HG02938 (cell line): ENCODE data around the gene EFCAB14.
A peak's percentile ranks its signal among the peaks of the same experiment; 100 is the strongest.
"Not testable (repeated sequence)": the region's sequence is repeated elsewhere in the genome, so short reads cannot be mapped to it uniquely, and the experiment has no call there.

Source experiments
- ATAC-seq: cut with Tn5 transposase; IDR thresholded peaks from one replicate; pipeline ENCODE4 v1.9.1; 2021; ENCODE audit warnings: mild to moderate bottlenecking, moderate library complexity; ENCODE audit not compliant: unreplicated experiment

Gene EFCAB14

DNA sequence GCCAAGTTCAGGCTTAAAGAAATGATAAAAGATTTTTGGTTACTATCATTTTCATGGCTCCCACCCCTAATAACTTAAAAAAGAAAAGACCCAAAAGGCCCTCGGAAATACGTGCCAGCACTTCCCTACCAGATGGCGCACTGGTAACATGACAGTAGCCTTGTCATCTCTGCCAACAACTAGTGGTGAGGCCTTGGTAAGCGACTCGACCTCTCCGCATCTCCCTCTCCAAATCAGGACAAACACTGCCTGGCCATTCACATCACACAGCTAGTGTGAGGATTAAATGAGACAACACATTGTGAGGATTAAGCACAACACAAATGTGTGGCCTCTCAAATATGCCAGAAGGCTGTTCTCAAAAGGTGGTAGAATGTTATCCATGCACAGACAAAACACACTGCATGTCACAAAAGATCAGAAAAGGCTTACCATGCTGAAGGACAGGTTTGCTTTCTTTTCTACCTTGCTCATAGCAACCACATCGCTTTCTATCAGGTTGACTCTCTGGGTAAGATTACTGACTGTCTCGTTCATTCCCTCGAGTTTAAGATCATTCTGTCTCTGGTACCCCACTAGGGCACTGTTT lies 30.9 kb downstream of the EFCAB14 start:
- ATAC-seq, result no peak

DNA sequence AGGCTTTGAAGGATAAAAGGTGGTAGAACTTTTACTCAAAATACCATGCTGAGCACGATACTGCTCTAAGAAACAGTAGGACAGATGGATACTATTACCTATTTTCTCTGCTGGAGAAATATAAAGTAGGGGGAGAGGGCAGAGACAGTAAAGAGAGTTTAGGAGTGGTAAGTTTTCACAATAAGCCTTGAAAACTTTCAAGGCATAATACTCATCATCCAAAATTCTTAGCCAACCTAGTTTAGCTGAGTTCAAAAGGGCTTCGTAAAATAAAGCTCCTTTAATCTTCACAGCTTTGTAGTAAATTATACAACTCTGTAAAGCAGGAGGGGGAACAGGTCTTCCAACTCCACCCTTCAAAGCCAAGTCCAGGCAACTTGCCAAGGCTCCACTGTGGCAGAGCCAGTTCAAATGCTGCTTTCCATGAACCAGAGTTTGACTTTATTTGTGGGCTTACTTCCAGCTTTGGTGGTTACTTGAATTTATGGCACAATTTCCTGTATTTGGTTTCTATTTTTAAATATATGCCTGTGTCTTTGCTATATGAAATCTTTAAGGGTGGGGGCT lies 31.7 kb downstream of the EFCAB14 start:
- no peak for ATAC-seq

GRCh38 chr1:46686255-46686654 lies 32.7 kb downstream of the EFCAB14 start:
- no peak for ATAC-seq

DNA sequence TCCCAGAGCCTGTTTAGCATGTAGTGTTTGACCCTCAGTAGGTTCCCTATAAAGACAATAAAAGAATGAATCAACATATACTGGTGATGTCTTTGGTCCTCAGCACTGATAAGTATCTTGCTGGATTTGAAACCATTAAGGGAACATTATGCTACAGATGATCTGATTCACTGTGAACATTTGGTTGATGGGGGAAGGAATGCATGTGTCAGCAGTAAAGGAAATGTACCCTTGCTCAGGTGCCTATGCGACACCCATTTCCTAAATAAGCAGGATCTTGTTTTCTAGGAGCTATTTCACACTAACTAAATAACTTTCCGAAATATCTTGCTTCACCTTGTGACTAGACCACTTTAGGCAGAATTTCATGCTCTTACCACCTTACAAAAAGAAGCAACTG lies 34.2 kb downstream of the EFCAB14 start:
- no peak for ATAC-seq

GRCh38 chr1:46682064-46682463 lies 36.9 kb downstream of the EFCAB14 start:
- no peak for ATAC-seq

DNA sequence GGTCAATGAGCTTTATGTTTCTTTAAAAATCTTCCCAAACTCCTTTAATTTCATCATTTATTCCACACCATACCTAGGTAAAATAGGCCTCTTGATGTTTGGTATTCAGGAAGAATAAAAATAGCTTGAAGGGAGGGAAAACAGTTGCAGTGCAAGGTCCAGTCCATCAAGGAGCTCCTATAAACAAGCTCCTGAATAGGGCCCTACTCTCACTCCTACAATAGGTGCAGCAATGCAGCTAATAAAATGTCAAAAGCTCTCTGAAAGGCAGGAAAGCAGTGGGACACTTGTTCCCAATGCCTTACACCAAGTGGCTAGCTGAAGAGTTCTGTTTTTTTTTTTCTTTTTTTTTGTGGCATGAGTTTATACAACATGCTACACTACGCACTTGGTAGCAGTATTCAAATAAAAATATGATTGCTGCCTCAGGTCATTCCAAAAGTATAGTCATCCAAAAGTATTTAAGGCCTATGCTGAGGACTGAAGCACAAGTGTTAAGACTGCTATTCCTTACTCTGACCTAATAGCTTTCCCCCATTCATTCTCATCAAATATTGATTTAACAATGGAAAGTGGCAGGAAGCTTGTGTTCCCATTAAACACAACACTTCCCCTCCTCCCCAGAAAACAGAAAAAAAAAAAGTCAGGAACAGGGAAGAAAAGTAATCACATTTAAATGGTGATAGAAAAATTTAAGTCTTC lies 37.4 kb downstream of the EFCAB14 start:
- no peak for ATAC-seq

DNA sequence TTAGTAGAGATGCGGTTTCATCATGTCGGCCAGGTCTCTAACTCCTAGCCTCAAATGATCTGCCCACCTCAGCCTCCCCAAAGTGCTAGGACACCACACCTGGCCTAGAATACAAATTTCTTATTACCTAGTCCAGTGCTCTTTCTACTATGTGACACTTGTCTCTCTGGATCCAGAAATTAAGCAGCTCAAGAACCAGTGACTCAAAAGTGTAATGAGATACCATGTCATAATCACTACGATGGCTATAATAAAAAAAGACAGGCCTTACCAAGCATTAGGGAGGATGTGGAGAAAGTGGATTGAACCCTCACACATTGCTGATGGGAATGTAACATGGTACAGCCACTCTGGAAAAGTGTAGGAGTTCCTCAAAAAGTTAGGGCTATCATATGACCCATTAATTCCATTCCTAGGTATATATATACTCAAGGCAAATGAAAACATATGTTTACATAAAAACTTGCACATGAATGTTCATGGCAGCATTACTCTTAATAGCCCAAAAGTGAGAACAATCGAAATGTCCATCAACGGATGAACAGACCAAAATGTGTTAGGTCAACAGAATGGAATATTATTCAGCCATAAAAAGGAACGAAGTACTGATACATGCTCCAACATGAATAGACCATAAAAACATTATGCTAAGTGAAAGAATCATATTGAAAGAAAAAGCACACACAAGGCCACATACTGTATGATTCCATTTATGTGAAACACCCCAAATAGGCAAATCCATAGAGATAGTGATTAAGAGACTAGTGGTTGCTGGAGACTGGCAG lies 38.9 kb downstream of the EFCAB14 start:
- no peak for ATAC-seq

DNA sequence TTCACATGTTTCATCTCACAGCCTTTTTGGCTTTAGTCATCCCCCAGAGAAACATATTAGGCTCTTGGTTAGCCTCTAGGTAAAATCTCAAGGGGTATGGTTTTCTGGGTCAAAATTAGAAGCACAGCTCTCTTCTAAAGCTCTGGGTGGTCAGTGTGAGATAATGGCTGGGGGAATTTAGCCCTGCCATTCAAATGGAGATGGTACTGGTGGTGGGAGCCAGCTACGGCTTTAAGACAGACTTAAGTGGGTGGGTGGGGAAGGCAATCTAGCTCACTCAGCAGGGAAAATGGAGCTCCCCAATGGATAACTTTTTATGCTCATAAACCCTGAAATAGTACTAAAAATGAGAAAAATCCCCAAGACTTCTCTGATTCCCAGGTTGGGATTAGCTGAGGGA lies 41.6 kb downstream of the EFCAB14 start:
- no peak for ATAC-seq

DNA sequence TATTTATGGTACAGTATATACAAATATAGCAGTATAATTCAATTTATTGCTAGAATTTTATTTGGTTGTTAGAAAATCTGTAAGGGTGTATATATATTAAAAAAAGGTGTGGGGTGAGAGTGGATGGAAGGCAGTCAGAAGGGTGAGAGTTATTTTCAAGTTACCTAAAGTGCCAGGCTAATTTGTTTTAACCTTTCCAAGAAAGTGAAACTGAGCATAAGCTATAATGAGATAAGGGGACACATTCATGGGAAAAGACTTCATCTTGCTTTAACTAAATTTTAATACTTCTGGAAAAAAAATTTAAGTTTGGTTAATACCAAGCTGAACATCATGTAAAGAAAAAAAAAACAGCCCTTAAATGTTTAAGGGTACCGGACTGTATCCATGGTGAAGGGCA lies 42.4 kb downstream of the EFCAB14 start:
- ATAC-seq, result no peak

GRCh38 chr1:46675549-46676314 lies 43.2 kb downstream of the EFCAB14 start:
- peak; percentile 71 for ATAC-seq

DNA sequence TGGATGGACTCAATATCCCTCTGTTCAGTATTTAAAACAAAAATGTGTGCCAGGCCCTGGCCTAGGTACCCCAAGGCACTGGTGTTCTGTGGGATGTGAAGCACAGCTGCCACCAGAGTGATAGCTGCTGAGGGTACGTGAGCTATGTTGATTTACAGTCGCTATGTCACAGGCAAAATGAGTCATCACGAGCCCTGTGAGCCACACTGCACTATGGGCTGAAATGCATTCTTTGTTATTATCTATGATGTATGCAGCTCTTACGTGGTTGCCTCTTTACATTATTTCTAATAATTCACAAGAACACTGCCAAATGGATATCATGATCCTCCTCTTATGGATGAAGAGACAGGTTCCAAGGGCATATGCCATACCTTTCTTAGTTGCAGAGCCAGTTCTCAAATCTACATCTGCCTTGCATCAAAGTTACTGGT lies 45.1 kb downstream of the EFCAB14 start:
- no peak for ATAC-seq

GRCh38 chr1:46672696-46673095 lies 46.2 kb downstream of the EFCAB14 start:
- no peak for ATAC-seq

DNA sequence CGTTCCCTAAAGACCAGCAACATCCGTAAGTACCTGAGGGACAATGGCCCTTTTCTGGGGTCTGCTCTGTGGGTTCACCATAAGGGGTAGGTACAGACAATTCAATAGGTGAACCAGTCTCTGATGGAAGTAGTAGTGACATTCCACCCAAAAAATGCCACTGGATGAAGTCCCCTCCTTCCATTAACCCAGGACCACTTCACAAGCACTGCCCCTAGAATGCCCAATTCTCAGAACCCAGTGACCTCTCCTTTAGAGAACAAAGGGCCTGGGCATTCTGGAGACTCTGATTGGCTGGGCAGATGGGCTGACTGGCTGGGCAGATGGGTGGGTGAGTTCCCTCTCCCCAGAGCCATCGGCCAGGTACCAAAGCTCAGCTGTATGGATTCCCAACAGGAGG lies 47.4 kb downstream of the EFCAB14 start, which contains the start of gene TEX38:
TSS of gene TEX38 (plus strand) at position 301 of the 400 bp plus-strand sequence. CDS start at position 382, 81 bp downstream.
- no peak for ATAC-seq

DNA sequence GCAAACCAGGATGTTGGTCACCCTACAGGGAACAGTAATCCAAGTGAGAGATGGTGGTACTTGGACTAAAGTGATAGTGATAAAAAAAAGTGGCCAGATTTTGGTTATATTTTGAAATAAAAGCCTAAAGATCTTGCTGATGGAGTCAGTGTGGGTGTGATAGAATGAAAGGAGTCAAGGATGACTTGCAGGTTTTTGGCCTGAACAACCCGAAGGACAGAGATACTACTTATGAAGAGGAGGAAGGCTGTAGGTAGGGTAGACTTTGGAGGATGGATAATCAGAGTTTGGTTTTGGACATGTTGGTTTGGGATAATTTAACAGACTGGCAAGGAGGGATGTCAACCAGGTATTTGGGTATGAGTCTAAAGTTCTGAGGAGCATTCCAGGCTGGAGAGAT lies 48.8 kb downstream of the EFCAB14 start:
- no peak for ATAC-seq

- ATAC-seq, result peak; percentile 79
Measured at GRCh38 chr1:46667782-46668760, 50.8 kb downstream of the EFCAB14 start, which contains the start of gene ATPAF1. Gene ATPAF1 (minus strand): TSS chr1:46668364. CDS start chr1:46668322, 42 bp downstream.

DNA sequence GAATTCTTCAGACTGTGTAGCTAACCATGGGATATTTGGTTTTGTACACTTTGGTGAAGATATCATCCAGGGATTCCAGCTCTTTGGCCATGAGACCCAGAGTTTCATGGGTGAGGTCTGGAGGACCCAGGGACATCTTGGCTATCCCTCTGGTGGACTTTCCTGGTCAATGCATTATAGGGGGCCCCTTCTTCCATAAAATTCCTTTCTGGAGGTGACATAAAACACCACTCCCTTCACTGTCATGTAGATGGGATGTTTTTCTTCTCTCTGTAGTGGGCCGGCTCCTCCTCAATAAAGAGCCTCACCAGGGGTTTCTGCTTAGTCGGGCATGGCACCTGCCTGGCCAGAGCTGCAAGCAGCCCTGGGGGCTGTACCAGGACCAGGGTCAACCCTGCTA lies 52.9 kb downstream of the EFCAB14 start:
- no peak for ATAC-seq

DNA sequence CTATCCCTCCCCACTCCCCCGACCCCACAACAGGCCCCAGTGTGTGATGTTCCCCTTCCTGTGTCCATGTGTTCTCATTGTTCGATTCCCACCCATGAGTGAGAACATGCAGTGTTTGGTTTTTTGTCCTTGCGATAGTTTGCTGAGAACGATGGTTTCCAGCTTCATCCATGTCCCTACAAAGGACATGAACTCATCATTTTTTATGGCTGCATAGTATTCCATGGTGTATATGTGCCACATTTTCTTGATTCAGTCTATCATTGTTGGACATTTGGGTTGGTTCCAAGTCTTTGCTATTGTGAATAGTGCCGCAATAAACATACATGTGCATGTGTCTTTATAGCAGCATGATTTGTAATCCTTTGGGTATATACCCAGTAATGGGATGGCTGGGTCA lies 56.0 kb downstream of the EFCAB14 start:
- ATAC-seq, result not testable (repeated sequence)

GRCh38 chr1:46660116-46660515 lies 58.8 kb downstream of the EFCAB14 start:
- ATAC-seq, result peak; percentile 83

DNA sequence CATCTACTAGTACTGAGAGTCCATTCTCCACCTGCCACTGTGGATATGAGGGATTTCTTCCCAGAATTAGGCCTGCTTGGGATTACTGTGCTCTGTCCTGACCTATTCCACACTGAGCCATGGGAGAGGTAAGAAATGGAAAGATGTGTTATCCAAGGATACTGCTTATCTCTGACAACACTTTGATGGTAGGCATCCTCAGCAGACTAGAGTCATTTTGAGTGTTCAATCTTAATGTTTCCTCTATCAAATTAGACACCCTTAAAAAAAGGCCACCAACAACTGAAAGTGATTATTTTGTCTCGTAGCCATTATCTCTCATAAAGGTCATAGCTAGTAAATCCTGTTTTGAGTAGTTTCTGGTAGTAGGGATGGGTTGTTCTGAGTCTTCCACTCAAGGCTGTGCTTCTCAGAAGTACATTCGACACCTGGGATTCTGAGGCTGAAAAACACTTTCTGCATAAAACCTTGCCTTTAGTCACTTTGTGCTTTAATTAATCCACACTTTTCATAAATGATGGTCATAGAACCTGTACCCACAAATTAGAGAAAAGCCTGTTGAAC lies 59.5 kb downstream of the EFCAB14 start:
- no peak for ATAC-seq
